Keratinocyte (primary cell): Measurements from ENCODE around the gene SMARCA2. TPM values are rescaled to one million over a fixed set of nuclear protein-coding genes. Genes with fewer than 3 reads are reported as not detected.

ENCODE experiments used
- DNase-seq: peaks from one replicate; pipeline ENCODE4 v3.0.0-alpha.2; 2011; ENCODE audit warnings: low read depth, missing footprints, low spot score
- FAIRE-seq: peaks from 2 replicates; lab custom pipeline; 2011; peaks lifted over from hg19 to GRCh38; lab: Jason Lieb, UNC
- H2AFZ ChIP-seq: 2 replicates; pipeline ENCODE4 v1.6.0; 2012; ENCODE audit warnings: low read length, control low read depth, inconsistent platforms; ENCODE audit not compliant: control insufficient read depth
- H3K27ac ChIP-seq: 2 replicates; pipeline ENCODE4 v1.5.1; 2011; ENCODE audit warnings: low read length; ENCODE audit not compliant: control insufficient read depth, insufficient read depth
- H3K27me3 ChIP-seq: 3 replicates; pipeline ENCODE4 v1.6.0; 2011; ENCODE audit warnings: low read length; ENCODE audit not compliant: control insufficient read depth, insufficient read depth; ENCODE audit errors: extremely low read depth
- H3K36me3 ChIP-seq, 2 experiments: 2 replicates in 1 of 2; 3 replicates in 1 of 2; pipeline ENCODE4 v1.5.1; 2011; ENCODE audit warnings: low read length in 2 of 2, mild to moderate bottlenecking in 1 of 2; ENCODE audit not compliant: control insufficient read depth in 2 of 2, insufficient read depth in 2 of 2; ENCODE audit errors: extremely low read depth in 1 of 2
- H3K4me1 ChIP-seq: 3 replicates; pipeline ENCODE4 v1.5.1; 2011; ENCODE audit warnings: low read length; ENCODE audit not compliant: control insufficient read depth, insufficient read depth; ENCODE audit errors: extremely low read depth
- H3K4me2 ChIP-seq: 3 replicates; pipeline ENCODE4 v1.6.0; 2011; ENCODE audit warnings: low read depth, low read length; ENCODE audit not compliant: control insufficient read depth, insufficient read depth; ENCODE audit errors: extremely low read depth
- H3K4me3 ChIP-seq, 3 experiments: fragments of 200-600 bp in 1 of 3; sonication (generic) in 1 of 3; 2 replicates in 2 of 3; 3 replicates in 1 of 3; pipeline ENCODE4 v1.5.1; 2011 to 2016; ENCODE audit warnings: low read length in 3 of 3, mild to moderate bottlenecking in 3 of 3, control low read depth in 2 of 3, inconsistent platforms in 1 of 3, low read depth in 1 of 3, mixed read lengths in 1 of 3, mixed run types in 1 of 3, moderate library complexity in 1 of 3; ENCODE audit not compliant: control insufficient read depth in 2 of 3, insufficient read depth in 2 of 3; ENCODE audit errors: extremely low read depth in 1 of 3
- H3K79me2 ChIP-seq: 2 replicates; pipeline ENCODE4 v1.6.0; 2012; ENCODE audit warnings: low read length; ENCODE audit not compliant: control insufficient read depth, insufficient read depth
- H3K9ac ChIP-seq: 3 replicates; pipeline ENCODE4 v1.6.0; 2011; ENCODE audit warnings: low read length; ENCODE audit not compliant: control insufficient read depth, insufficient read depth; ENCODE audit errors: extremely low read depth
- H3K9me1 ChIP-seq: 3 replicates; pipeline ENCODE4 v1.6.0; 2011; ENCODE audit warnings: low read length; ENCODE audit not compliant: control insufficient read depth, insufficient read depth; ENCODE audit errors: extremely low read depth
- H3K9me3 ChIP-seq: 2 replicates; pipeline ENCODE4 v1.5.1; 2012; ENCODE audit warnings: low read depth, low read length; ENCODE audit not compliant: control insufficient read depth
- H4K20me1 ChIP-seq: 3 replicates; pipeline ENCODE4 v1.6.0; 2011; ENCODE audit warnings: low read length; ENCODE audit not compliant: control insufficient read depth, insufficient read depth; ENCODE audit errors: extremely low read depth
- EZH2 ChIP-seq: IDR thresholded peaks from one replicate; pipeline ENCODE4 v1.6.1; 2012; ENCODE audit warnings: inconsistent platforms, mild to moderate bottlenecking, low read length, moderate library complexity
- dilution Hi-C: fragments of 300-500 bp; cut with MboI; formaldehyde crosslinking; loops from one replicate; pipeline ENCODE4 v1.7.0; 2020; ENCODE audit warnings: low sequenced_read_pairs; ENCODE audit not compliant: extremely low pct_ligation_motif_present
- polyA plus RNA-seq, 5 experiments: library from polyadenylated mRNA; depleted of rRNA in 3 of 5; stranded (reverse) in 3 of 5; stranded (forward) in 1 of 5; unstranded in 1 of 5; fragments of >200 nt; gene quantifications; 1 replicate in 1 of 5; 2 replicates in 3 of 5; 3 replicates in 1 of 5; pipeline versions ENCODE4 v1.2.1 to v1.2.3, GENCODE V29; 2011 to 2012; ENCODE audit warnings: missing spikeins in 2 of 5, low read depth in 1 of 5, low replicate concordance in 1 of 5
- TF ChIP-seq, protein P1 (sequence below), 3 experiments: IDR thresholded peaks in 1 of 3; conservative IDR thresholded peaks in 1 of 3; optimal IDR thresholded peaks in 1 of 3; 2 replicates in 2 of 3; 3 replicates in 1 of 3; pipeline versions ENCODE3 to v1.5.1; 2011; ENCODE audit warnings: low read length in 3 of 3, mild to moderate bottlenecking in 3 of 3, moderate library complexity in 2 of 3, control low read depth in 1 of 3, inconsistent platforms in 1 of 3; ENCODE audit not compliant: insufficient read depth in 2 of 3; ENCODE audit errors: extremely low read depth in 1 of 3

Gene SMARCA2
- polyA plus RNA-seq, 1 donor (not counting 4 experiments of a cell fraction or from before 2014, with no cell fraction given) = 39.0 TPM

DNA sequence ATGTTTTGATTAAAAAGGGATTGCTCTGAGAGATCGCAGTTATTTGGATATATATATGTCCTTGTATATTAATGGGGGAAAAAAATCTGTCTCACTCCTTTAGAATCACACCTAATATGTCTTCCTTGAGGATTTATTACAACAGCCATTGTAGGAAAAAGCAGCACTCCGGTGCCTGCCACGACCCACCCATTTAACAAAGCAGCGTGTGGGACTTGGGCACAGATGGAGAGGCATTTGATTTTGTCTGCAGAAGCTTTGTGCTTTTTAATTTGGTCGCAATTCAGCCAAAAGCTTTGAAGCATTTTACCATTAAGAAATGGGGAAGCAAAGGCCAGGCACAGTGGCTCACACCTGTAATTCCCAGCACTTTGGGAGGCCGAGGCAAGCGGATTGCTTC, 159.2 kb downstream of the SMARCA2 start:
- peaks cover 24% of the 10 kb centered on the region for H3K4me1 ChIP-seq
- H3K36me3 ChIP-seq = peaks cover 0 to 6% of the 10 kb centered on the region in 2 experiments
- no peak overlapping the region for H2AFZ ChIP-seq
- no peak overlapping the region for H3K4me2 ChIP-seq
- H3K79me2 ChIP-seq = no peaks in the 10 kb centered on the region
- H3K27me3 ChIP-seq = no peaks in the 10 kb centered on the region
- dilution Hi-C loops = no loop called here
- H3K4me3 ChIP-seq = no peak overlapping the region
- H3K9me1 ChIP-seq = no peaks in the 10 kb centered on the region
- DNase-seq = no peak
- TF ChIP-seq, protein P1, sequence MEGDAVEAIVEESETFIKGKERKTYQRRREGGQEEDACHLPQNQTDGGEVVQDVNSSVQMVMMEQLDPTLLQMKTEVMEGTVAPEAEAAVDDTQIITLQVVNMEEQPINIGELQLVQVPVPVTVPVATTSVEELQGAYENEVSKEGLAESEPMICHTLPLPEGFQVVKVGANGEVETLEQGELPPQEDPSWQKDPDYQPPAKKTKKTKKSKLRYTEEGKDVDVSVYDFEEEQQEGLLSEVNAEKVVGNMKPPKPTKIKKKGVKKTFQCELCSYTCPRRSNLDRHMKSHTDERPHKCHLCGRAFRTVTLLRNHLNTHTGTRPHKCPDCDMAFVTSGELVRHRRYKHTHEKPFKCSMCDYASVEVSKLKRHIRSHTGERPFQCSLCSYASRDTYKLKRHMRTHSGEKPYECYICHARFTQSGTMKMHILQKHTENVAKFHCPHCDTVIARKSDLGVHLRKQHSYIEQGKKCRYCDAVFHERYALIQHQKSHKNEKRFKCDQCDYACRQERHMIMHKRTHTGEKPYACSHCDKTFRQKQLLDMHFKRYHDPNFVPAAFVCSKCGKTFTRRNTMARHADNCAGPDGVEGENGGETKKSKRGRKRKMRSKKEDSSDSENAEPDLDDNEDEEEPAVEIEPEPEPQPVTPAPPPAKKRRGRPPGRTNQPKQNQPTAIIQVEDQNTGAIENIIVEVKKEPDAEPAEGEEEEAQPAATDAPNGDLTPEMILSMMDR (optimal IDR thresholded peaks at IDR 0.05 in 1 of 3, IDR thresholded peaks at IDR 0.05 in 1 of 3, conservative IDR thresholded peaks at IDR 0.05 in 1 of 3; ENCODE audit: extremely low read depth in 1 of 3, insufficient read depth in 2 of 3, low read length in 3 of 3) = no peak
- TF ChIP-seq EZH2 = no peak
- no peak overlapping the region for H3K27ac ChIP-seq
- no peaks in the 10 kb centered on the region for H4K20me1 ChIP-seq
- H3K9me3 ChIP-seq = peaks cover 7% of the 10 kb centered on the region
- no peak overlapping the region for H3K9ac ChIP-seq
- FAIRE-seq = no peak

DNA sequence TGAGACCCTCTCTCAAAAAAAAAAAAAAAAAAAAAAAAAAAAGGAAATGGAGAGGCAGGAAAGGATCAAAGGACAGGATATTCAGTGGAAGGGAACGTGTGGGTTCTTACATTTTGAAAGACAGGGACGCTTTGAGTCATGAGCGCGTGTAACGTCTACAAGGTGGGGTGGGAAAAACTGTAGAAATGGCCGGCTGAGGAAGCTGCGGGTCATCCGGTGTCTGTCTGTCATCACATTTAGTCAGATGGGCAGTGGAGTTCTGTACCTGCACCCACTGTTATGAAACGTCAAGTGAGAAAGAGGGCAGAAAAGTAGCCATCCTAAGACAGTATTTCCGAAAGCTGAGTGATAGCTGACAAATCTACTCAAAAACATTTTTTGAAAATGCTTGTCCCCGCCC, 159.8 kb downstream of the SMARCA2 start:
- no peak overlapping the region for H3K9ac ChIP-seq
- H3K36me3 ChIP-seq = peaks cover 0 to 6% of the 10 kb centered on the region in 2 experiments
- H3K4me1 ChIP-seq = peaks cover 21% of the 10 kb centered on the region
- DNase-seq (no peak), FAIRE-seq (no peak)
- no peaks in the 10 kb centered on the region for H3K79me2 ChIP-seq
- peaks cover 7% of the 10 kb centered on the region for H3K9me3 ChIP-seq
- H2AFZ ChIP-seq = no peak overlapping the region
- no peaks in the 10 kb centered on the region for H3K27me3 ChIP-seq
- no peaks in the 10 kb centered on the region for H3K9me1 ChIP-seq
- H3K4me2 ChIP-seq = no peak overlapping the region
- H3K27ac ChIP-seq = no peak overlapping the region
- no peak for TF ChIP-seq EZH2
- TF ChIP-seq, protein P1 (optimal IDR thresholded peaks at IDR 0.05 in 1 of 3, IDR thresholded peaks at IDR 0.05 in 1 of 3, conservative IDR thresholded peaks at IDR 0.05 in 1 of 3; ENCODE audit: extremely low read depth in 1 of 3, insufficient read depth in 2 of 3, low read length in 3 of 3) = no peak
- H3K4me3 ChIP-seq = no peak overlapping the region
- dilution Hi-C loops = no loop called here
- H4K20me1 ChIP-seq = no peaks in the 10 kb centered on the region
